ENCODE results near the gene KRTAP9-9. TPM values are rescaled to one million over a fixed set of nuclear protein-coding genes. Genes with fewer than 3 reads are reported as not detected.
"Not testable (repeated sequence)": the region's sequence is repeated elsewhere in the genome, so short reads cannot be mapped to it uniquely, and the experiment has no call there.

KRTAP9-9 gene
- total RNA-seq, 2 donors from 2014 or later, result not detected

DNA sequence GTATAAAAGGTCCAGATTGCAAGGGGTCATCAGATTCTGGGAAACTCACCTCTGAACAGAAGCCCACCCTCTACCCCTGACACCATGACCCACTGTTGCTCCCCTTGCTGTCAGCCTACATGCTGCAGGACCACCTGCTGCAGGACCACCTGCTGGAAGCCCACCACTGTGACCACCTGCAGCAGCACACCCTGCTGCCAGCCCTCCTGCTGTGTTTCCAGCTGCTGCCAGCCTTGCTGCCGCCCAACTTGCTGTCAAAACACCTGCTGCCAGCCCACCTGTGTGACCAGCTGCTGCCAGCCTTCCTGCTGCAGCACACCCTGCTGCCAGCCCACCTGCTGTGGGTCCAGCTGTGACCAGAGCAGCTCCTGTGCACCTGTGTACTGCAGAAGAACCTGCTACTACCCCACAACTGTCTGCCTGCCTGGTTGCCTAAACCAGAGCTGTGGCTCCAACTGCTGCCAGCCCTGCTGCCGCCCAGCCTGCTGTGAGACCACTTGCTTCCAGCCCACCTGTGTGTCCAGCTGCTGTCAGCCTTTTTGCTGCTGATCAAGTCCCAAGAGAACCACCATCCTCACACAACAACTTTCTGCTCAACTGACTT, 5.4 kb upstream of the KRTAP9-9 start, which contains the start of gene KRTAP9-4:
TSS of gene KRTAP9-4 (plus strand) at position 51 of the 604 bp plus-strand sequence. CDS start at position 85, 34 bp downstream.
- H3K27ac Mint-ChIP-seq; H3K27me3 Mint-ChIP-seq; H3K9me3 Mint-ChIP-seq; H3K4me1 Mint-ChIP-seq; ATAC-seq (replicated peaks); H3K4me3 Mint-ChIP-seq; H3K36me3 Mint-ChIP-seq (ENCODE audit: low read depth): not testable (repeated sequence)

GRCh38 chr17:41251261-41251660, 3.9 kb upstream of the KRTAP9-9 start:
- Mint-ChIP-seq H3K9me3 (no peaks in the 10 kb centered on the region), H3K36me3 (ENCODE audit: low read depth) (no peaks in the 10 kb centered on the region), H3K4me3 (no peak overlapping the region), H3K4me1 (no peaks in the 10 kb centered on the region), H3K27ac (no peak overlapping the region), H3K27me3 (peaks cover 13% of the 10 kb centered on the region)
- no peak for ATAC-seq (replicated peaks)

GRCh38 chr17:41254861-41255260, 323 bp upstream of the KRTAP9-9 start:
- Mint-ChIP-seq H3K27ac (no peak overlapping the region), H3K4me1 (no peaks in the 10 kb centered on the region), H3K36me3 (ENCODE audit: low read depth) (no peaks in the 10 kb centered on the region), H3K4me3 (no peak overlapping the region), H3K9me3 (no peaks in the 10 kb centered on the region), H3K27me3 (peaks cover 28% of the 10 kb centered on the region)
- no peak for ATAC-seq (replicated peaks)

- Mint-ChIP-seq H3K4me3 (no peak overlapping the region), H3K27me3 (peaks cover 28% of the 10 kb centered on the region), H3K9me3 (no peaks in the 10 kb centered on the region), H3K27ac (no peak overlapping the region), H3K36me3 (ENCODE audit: low read depth) (no peaks in the 10 kb centered on the region), H3K4me1 (no peaks in the 10 kb centered on the region)
- ATAC-seq (replicated peaks), result no peak
Measured at GRCh38 chr17:41256291-41256685, 1.1 kb downstream of the KRTAP9-9 start.

DNA sequence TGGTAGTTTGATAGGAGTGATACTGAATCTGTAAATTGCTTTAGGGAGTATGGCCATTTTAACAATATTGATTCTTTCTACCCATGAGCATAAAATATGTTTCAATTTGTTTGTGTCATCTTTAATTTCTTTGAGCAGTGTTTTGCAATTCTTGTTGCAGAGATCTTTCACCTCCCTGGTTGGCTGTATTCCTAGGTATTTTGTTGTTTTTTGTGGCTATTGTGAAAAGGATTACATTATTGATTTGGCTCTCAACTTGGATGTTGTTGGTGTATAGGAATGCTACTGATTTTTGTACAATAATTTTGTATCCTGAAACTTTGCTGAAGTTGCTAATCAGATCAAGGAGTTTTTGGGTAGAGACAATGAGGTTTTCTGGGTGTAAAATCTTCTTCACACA, 3.2 kb downstream of the KRTAP9-9 start:
- peaks cover 28% of the 10 kb centered on the region for H3K27me3 Mint-ChIP-seq
- H3K36me3 Mint-ChIP-seq (ENCODE audit: low read depth), result no peaks in the 10 kb centered on the region
- H3K4me1 Mint-ChIP-seq, result no peaks in the 10 kb centered on the region
- H3K27ac Mint-ChIP-seq, result no peak overlapping the region
- H3K9me3 Mint-ChIP-seq, result no peaks in the 10 kb centered on the region
- ATAC-seq (replicated peaks), result no peak
- H3K4me3 Mint-ChIP-seq, result no peak overlapping the region

DNA sequence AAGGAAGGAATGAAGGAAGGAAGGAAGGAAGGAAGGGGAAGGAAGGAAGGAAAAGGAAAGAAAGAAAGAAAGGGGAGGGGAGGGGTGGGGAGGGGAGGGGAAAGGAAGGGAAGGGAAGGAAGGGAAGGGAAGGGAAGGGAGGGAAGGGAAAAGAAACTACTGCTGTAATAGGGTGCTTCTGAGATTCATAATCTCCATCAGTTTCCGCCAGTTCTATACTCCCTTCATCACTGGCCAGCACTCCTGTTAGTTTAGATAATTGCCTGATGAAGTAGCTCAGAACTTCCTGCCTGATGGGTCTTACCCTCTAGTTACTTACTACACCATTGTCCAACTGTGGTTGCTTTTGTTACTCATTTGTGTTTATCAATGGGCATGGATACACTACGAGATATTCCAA, 8.0 kb downstream of the KRTAP9-9 start:
- no peak overlapping the region for H3K4me3 Mint-ChIP-seq
- no peaks in the 10 kb centered on the region for H3K4me1 Mint-ChIP-seq
- no peaks in the 10 kb centered on the region for H3K9me3 Mint-ChIP-seq
- H3K36me3 Mint-ChIP-seq (ENCODE audit: low read depth), result no peaks in the 10 kb centered on the region
- ATAC-seq (replicated peaks), result no peak
- H3K27ac Mint-ChIP-seq, result no peak overlapping the region
- peaks cover 22% of the 10 kb centered on the region for H3K27me3 Mint-ChIP-seq

GRCh38 chr17:41264599-41264998, 9.4 kb downstream of the KRTAP9-9 start:
- Mint-ChIP-seq H3K27me3 (peaks cover 18% of the 10 kb centered on the region), H3K4me1 (no peaks in the 10 kb centered on the region), H3K4me3 (no peak overlapping the region), H3K9me3 (no peaks in the 10 kb centered on the region), H3K27ac (no peak overlapping the region), H3K36me3 (ENCODE audit: low read depth) (no peaks in the 10 kb centered on the region)
- ATAC-seq (replicated peaks), result no peak

- H3K4me3 Mint-ChIP-seq, result no peak within 1 kb of the TSS
- H3K9me3 Mint-ChIP-seq, result no peaks in the 10 kb centered on the region
- ATAC-seq (replicated peaks), result no peak
- no peaks in the 10 kb centered on the region for H3K4me1 Mint-ChIP-seq
- peaks cover 18% of the 10 kb centered on the region for H3K27me3 Mint-ChIP-seq
- no peaks in the 10 kb centered on the region for H3K36me3 Mint-ChIP-seq (ENCODE audit: low read depth)
- H3K27ac Mint-ChIP-seq, result no peak within 1 kb of the TSS
Measured at GRCh38 chr17:41265078-41265477, 9.9 kb downstream of the KRTAP9-9 start, which contains the start of gene KRTAP9-6. KRTAP9-6 (plus strand) TSS chr17:41265378; CDS start chr17:41265378, 0 bp downstream.

GRCh38 chr17:41267711-41268110, 12.5 kb downstream of the KRTAP9-9 start:
- H3K9me3 Mint-ChIP-seq, result no peaks in the 10 kb centered on the region
- peaks cover 15% of the 10 kb centered on the region for H3K27me3 Mint-ChIP-seq
- no peak for ATAC-seq (replicated peaks)
- H3K27ac Mint-ChIP-seq, result no peak overlapping the region
- H3K4me3 Mint-ChIP-seq, result no peak overlapping the region
- peaks cover 5% of the 10 kb centered on the region for H3K4me1 Mint-ChIP-seq
- H3K36me3 Mint-ChIP-seq (ENCODE audit: low read depth), result no peaks in the 10 kb centered on the region

DNA sequence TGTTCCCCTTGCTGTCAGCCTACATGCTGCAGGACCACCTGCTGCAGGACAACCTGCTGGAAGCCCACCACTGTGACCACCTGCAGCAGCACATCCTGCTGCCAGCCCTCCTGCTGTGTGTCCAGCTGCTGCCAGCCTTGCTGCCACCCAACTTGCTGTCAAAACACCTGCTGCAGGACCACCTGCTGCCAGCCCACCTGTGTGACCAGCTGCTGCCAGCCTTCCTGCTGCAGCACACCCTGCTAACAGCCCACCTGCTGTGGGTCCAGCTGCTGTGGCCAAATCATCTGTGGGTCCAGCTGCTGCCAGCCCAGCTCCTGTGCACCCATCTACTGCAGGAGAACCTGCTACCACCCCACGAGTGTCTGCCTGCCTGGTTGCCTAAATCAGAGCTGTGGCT, 16.1 kb downstream of the KRTAP9-9 start:
- Mint-ChIP-seq H3K27ac (peak overlapping the region; percentile 24), H3K27me3 (peaks cover 18% of the 10 kb centered on the region)
- not testable (repeated sequence) for H3K36me3 Mint-ChIP-seq (ENCODE audit: low read depth); H3K9me3 Mint-ChIP-seq; H3K4me1 Mint-ChIP-seq; ATAC-seq (replicated peaks); H3K4me3 Mint-ChIP-seq

- Mint-ChIP-seq H3K27ac (peak overlapping the region; percentile 24), H3K4me3 (no peak overlapping the region), H3K36me3 (ENCODE audit: low read depth) (no peaks in the 10 kb centered on the region), H3K9me3 (no peaks in the 10 kb centered on the region), H3K27me3 (peaks cover 21% of the 10 kb centered on the region), H3K4me1 (peaks cover 10% of the 10 kb centered on the region)
- ATAC-seq (replicated peaks), result peak; percentile 51
Measured at GRCh38 chr17:41271858-41272257, 16.7 kb downstream of the KRTAP9-9 start.

DNA sequence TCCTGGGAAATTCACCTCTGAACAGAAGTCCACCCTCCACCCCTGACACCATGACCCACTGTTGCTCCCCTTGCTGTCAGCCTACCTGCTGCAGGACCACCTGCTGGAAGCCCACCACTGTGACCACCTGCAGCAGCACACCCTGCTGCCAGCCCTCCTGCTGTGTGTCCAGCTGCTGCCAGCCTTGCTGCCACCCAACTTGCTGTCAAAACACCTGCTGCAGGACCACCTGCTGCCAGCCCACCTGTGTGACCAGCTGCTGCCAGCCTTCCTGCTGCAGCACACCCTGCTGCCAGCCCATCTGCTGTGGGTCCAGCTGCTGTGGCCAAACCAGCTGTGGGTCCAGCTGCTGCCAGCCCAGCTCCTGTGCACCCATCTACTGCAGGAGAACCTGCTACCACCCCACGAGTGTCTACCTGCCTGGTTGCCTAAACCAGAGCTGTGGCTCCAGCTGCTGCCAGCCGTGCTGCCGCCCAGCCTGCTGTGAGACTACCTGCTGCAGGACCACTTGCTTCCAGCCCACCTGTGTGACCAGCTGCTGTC, 20.5 kb downstream of the KRTAP9-9 start, which contains the start of gene KRTAP9-7:
TSS of gene KRTAP9-7 (plus strand) at position 51 of the 543 bp plus-strand sequence. CDS start at position 51, 0 bp downstream.
- H3K4me3 Mint-ChIP-seq; H3K36me3 Mint-ChIP-seq (ENCODE audit: low read depth); ATAC-seq (replicated peaks); H3K27ac Mint-ChIP-seq; H3K9me3 Mint-ChIP-seq: not testable (repeated sequence)
- H3K4me1 Mint-ChIP-seq, result peaks cover 10% of the 10 kb centered on the region
- peaks cover 17% of the 10 kb centered on the region for H3K27me3 Mint-ChIP-seq

DNA sequence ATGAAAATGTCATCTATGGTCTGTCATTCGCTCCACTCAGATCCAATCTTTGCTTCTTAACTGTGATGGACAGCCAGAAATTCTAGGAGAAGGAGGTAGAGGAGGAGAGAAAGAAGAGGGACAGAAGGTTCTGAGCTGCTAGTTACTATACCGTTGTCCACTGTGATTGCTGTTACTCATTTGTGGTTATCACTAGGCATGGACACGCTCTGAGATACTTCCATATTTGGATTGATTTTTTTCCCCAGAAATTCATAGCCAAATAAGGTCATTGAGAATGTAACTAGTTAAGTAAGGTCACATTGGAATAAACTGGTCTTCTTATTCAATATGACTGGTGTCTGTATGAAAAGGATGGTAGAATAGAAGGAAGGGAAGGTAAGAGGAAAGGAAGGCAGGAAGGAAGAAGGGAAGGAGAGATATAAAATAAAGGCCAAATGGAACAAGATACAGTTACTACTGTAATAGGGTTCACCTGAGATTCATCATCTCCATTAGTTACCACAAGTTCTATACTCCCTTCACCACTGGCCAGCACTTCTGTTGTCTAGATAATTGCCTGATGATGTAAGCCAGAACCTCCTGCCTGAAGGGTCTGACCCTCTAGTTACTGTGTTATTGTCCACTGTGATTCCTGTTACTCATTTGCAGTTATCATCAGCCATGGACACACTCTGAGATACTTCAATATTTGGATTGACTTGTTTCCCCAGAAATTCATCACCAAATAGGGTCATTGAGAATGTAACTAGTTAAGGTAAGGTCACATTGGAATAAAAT, 23.2 kb downstream of the KRTAP9-9 start:
- H3K36me3 Mint-ChIP-seq (ENCODE audit: low read depth), result no peaks in the 10 kb centered on the region
- no peak overlapping the region for H3K27ac Mint-ChIP-seq
- no peak overlapping the region for H3K4me3 Mint-ChIP-seq
- H3K27me3 Mint-ChIP-seq, result peaks cover 13% of the 10 kb centered on the region
- ATAC-seq (replicated peaks), result no peak
- no peaks in the 10 kb centered on the region for H3K9me3 Mint-ChIP-seq
- peaks cover 5% of the 10 kb centered on the region for H3K4me1 Mint-ChIP-seq

GRCh38 chr17:41284043-41284442, 28.9 kb downstream of the KRTAP9-9 start:
- Mint-ChIP-seq H3K36me3 (ENCODE audit: low read depth) (no peaks in the 10 kb centered on the region), H3K27ac (no peak overlapping the region), H3K9me3 (no peaks in the 10 kb centered on the region), H3K4me1 (no peaks in the 10 kb centered on the region), H3K27me3 (no peaks in the 10 kb centered on the region), H3K4me3 (no peak overlapping the region)
- ATAC-seq (replicated peaks), result no peak

DNA sequence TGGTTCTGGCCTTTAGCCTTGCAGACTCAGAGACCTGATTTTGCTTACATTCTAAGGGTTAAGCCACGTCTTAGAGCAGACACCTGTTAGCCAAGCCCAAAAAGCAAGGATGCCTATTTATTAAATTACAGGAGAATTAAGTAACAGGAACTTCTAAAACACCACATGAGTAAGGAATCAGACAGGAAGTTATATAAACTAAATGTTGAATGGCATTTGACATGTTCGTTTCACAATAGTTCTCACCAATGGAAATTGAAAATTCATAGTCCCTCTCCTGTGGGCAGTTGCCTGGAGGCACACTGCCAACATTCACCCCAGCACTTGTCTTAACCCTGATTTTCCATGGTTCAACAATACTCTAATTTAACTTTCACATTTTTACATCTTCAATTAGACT, 29.4 kb downstream of the KRTAP9-9 start:
- H3K36me3 Mint-ChIP-seq (ENCODE audit: low read depth), result no peaks in the 10 kb centered on the region
- no peak for ATAC-seq (replicated peaks)
- no peak overlapping the region for H3K4me3 Mint-ChIP-seq
- H3K4me1 Mint-ChIP-seq, result no peaks in the 10 kb centered on the region
- no peaks in the 10 kb centered on the region for H3K27me3 Mint-ChIP-seq
- H3K9me3 Mint-ChIP-seq, result no peaks in the 10 kb centered on the region
- H3K27ac Mint-ChIP-seq, result no peak overlapping the region
